IPS-20b (cell line): ENCODE data around the gene COPRS.
A peak's percentile ranks its signal among the peaks of the same experiment; 100 is the strongest.

Experiments
- H3K27ac ChIP-seq: one replicate; pipeline ENCODE4 v1.5.1; 2013; ENCODE audit warnings: low read length
- H3K27me3 ChIP-seq: 2 replicates; pipeline ENCODE4 v1.6.1; 2013; ENCODE audit warnings: mild to moderate bottlenecking, low read length, inconsistent platforms; ENCODE audit not compliant: insufficient read depth
- H3K36me3 ChIP-seq: 2 replicates; pipeline ENCODE4 v1.6.1; 2013; ENCODE audit warnings: low read depth, mild to moderate bottlenecking, inconsistent platforms, low read length, moderate library complexity; ENCODE audit not compliant: insufficient read depth
- H3K4me1 ChIP-seq: 2 replicates; pipeline ENCODE4 v1.6.1; 2013; ENCODE audit warnings: mild to moderate bottlenecking, control low read depth, inconsistent platforms, low read length, moderate library complexity; ENCODE audit not compliant: insufficient read depth
- H3K4me3 ChIP-seq: 2 replicates; pipeline ENCODE4 v1.5.1; 2013; ENCODE audit warnings: mild to moderate bottlenecking, low read length, inconsistent platforms
- H3K9ac ChIP-seq: 2 replicates; pipeline ENCODE4 v1.6.1; 2013; ENCODE audit warnings: low read depth, mild to moderate bottlenecking, inconsistent platforms, low read length, moderate library complexity
- H3K9me3 ChIP-seq: 2 replicates; pipeline ENCODE4 v1.6.1; 2013; ENCODE audit warnings: mild to moderate bottlenecking, low read depth, low read length, inconsistent platforms; ENCODE audit not compliant: insufficient read depth

The COPRS gene

DNA sequence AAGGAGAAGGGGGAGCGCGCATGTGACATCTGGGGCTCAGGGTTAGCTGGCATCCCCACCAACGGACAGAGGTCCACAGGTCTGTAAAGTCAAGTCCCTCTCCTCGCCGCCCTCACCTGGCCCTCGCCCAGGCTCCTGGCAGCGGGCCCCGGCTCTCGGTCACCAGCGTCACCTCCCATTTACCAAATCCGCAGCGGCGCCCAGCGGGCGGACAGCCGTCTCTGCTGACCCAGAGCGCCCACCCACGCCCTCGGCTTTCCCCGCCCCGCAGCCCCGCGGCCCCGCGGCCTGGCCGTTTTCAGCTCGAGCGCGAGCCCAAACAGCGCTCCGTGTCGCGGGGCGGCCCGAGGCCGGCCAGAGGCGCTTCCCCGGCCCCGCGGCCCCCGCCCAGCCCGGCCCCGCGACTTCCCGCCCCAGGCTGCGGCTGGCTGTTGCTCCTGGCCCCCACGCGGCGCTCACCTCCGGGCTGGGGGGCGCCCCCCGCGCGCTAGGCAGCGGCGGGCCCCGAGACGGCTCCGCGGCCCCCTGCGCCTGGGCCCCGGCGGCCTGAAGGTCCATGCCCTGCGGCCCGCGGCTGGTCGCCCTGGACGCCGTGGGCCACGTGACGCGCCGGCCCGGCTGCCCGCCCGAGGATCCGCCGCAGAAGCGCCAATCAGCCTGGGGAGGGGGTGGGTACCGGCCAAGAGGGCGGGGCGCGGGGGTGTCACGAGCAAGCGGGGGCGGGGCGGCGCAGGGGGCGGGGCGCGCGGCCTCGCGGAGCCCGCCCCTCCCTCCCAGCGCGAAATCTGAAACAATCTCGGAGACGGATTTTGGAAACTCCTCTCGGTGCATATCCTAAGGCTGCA, at the start of gene COPRS:
Gene COPRS (minus strand): TSS at position 603 of the 845 bp plus-strand sequence. CDS start 45 bp downstream, at position 558.
- H3K27me3 ChIP-seq = peaks cover 8% of the 10 kb centered on the region; the same call in 1 of the 2 replicates
- H3K27ac ChIP-seq = no peak within 1 kb of the TSS
- no peaks in the 10 kb centered on the region for H3K4me1 ChIP-seq
- H3K9ac ChIP-seq = peak within 1 kb of the TSS; percentile 66
- peaks cover 29% of the 10 kb centered on the region for H3K36me3 ChIP-seq
- peak within 1 kb of the TSS; percentile 88 for H3K4me3 ChIP-seq
- no peaks in the 10 kb centered on the region for H3K9me3 ChIP-seq

GRCh38 chr17:31908386-31908785, 49.3 kb upstream of the COPRS start:
- Histone ChIP-seq H3K27me3 (no peaks in the 10 kb centered on the region), H3K9ac (no peak overlapping the region)

GRCh38 chr17:31907342-31907962, 48.4 kb upstream of the COPRS start:
- no peaks in the 10 kb centered on the region for H3K4me1 ChIP-seq
- H3K36me3 ChIP-seq = no peaks in the 10 kb centered on the region
- H3K9ac ChIP-seq = no peak overlapping the region
- H3K27ac ChIP-seq = no peak overlapping the region
- no peaks in the 10 kb centered on the region for H3K9me3 ChIP-seq
- H3K4me3 ChIP-seq = no peak overlapping the region
- H3K27me3 ChIP-seq = no peaks in the 10 kb centered on the region

More at GRCh38 chr17:31908386-31908785, 49.3 kb upstream of the COPRS start:
- no peaks in the 10 kb centered on the region for H3K4me1 ChIP-seq
- no peaks in the 10 kb centered on the region for H3K36me3 ChIP-seq
- H3K27ac ChIP-seq = no peak overlapping the region
- H3K9me3 ChIP-seq = no peaks in the 10 kb centered on the region
- no peak overlapping the region for H3K4me3 ChIP-seq

DNA sequence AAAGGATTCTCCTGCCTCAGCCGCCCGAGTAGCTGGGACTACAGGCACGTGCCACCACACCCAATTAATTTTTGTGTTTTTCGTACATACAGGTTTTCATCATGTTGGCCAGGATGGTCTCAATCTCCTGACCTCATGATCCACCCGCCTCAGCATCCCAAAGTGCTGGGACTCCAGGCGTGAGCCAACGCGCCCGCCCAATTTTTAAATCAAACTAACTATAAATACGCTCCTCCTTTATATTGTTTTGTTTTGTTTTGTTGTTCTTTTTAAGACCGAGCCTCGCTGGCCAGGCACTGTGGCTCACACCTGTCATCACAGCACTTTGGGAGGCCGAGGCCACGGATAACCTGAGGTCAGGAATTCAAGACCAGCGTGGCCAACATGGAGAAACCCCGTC, 44.4 kb upstream of the COPRS start:
- Histone ChIP-seq H3K27me3 (no peaks in the 10 kb centered on the region), H3K36me3 (peaks cover 14% of the 10 kb centered on the region)

GRCh38 chr17:31902693-31903092, 43.6 kb upstream of the COPRS start:
- Histone ChIP-seq H3K27ac (no peak overlapping the region), H3K9ac (no peak overlapping the region), H3K4me1 (no peaks in the 10 kb centered on the region)

More for the DNA sequence above, 44.4 kb upstream of the COPRS start:
- Histone ChIP-seq H3K27ac (no peak overlapping the region), H3K4me1 (no peaks in the 10 kb centered on the region), H3K9me3 (no peaks in the 10 kb centered on the region), H3K4me3 (no peak overlapping the region), H3K9ac (no peak overlapping the region)

GRCh38 chr17:31900877-31901276, 41.8 kb upstream of the COPRS start:
- Histone ChIP-seq H3K9ac (peak overlapping the region; percentile 93), H3K9me3 (no peaks in the 10 kb centered on the region), H3K36me3 (peaks cover 39% of the 10 kb centered on the region), H3K4me1 (no peaks in the 10 kb centered on the region), H3K27me3 (no peaks in the 10 kb centered on the region), H3K27ac (no peak overlapping the region), H3K4me3 (peak overlapping the region; percentile 95)

More at GRCh38 chr17:31902693-31903092, 43.6 kb upstream of the COPRS start:
- no peaks in the 10 kb centered on the region for H3K27me3 ChIP-seq
- no peaks in the 10 kb centered on the region for H3K9me3 ChIP-seq
- peaks cover 21% of the 10 kb centered on the region for H3K36me3 ChIP-seq
- H3K4me3 ChIP-seq = no peak overlapping the region

- no peak overlapping the region for H3K27ac ChIP-seq
- H3K4me3 ChIP-seq = no peak overlapping the region
- no peaks in the 10 kb centered on the region for H3K4me1 ChIP-seq
These were observed 29.1 kb upstream of the COPRS start for GRCh38 chr17:31888124-31888523.

DNA sequence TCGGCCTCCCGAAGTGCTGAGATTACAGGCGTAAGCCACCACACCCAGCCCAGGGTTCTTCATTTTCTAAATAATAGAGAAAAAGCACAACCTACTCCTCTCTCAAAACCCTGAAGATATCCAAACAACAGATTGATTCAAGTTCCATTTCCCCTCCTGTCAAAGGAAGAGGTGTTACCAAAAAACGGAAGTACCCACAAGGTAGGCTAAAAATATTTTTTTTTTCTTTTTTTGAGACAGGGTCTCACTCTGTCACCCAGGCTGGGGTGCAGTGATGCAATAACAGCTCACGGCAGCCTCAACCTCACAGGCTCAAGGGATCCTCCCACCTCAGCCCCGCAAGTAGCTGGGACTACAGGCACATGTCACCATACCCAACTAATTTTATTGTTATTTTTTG, 23.5 kb upstream of the COPRS start:
- no peaks in the 10 kb centered on the region for H3K27me3 ChIP-seq
- peaks cover 96% of the 10 kb centered on the region for H3K36me3 ChIP-seq
- no peak overlapping the region for H3K27ac ChIP-seq
- no peaks in the 10 kb centered on the region for H3K9me3 ChIP-seq
- no peak overlapping the region for H3K9ac ChIP-seq
- H3K4me1 ChIP-seq = no peaks in the 10 kb centered on the region
- no peak overlapping the region for H3K4me3 ChIP-seq

More at GRCh38 chr17:31888124-31888523, 29.1 kb upstream of the COPRS start:
- no peaks in the 10 kb centered on the region for H3K9me3 ChIP-seq
- peaks cover 93% of the 10 kb centered on the region for H3K36me3 ChIP-seq
- no peak overlapping the region for H3K9ac ChIP-seq
- H3K27me3 ChIP-seq = no peaks in the 10 kb centered on the region

GRCh38 chr17:31880311-31880710, 21.3 kb upstream of the COPRS start:
- peaks cover 92% of the 10 kb centered on the region for H3K36me3 ChIP-seq
- H3K27me3 ChIP-seq = no peaks in the 10 kb centered on the region
- H3K9me3 ChIP-seq = no peaks in the 10 kb centered on the region
- H3K9ac ChIP-seq = no peak overlapping the region
- H3K27ac ChIP-seq = no peak overlapping the region
- H3K4me3 ChIP-seq = no peak overlapping the region
- H3K4me1 ChIP-seq = no peaks in the 10 kb centered on the region

- no peaks in the 10 kb centered on the region for H3K9me3 ChIP-seq
- peaks cover 92% of the 10 kb centered on the region for H3K36me3 ChIP-seq
- no peak overlapping the region for H3K27ac ChIP-seq
- H3K4me3 ChIP-seq = no peak overlapping the region
- no peaks in the 10 kb centered on the region for H3K4me1 ChIP-seq
- H3K27me3 ChIP-seq = no peaks in the 10 kb centered on the region
- H3K9ac ChIP-seq = no peak overlapping the region
These were observed 19.6 kb upstream of the COPRS start for GRCh38 chr17:31878703-31879073.

- no peaks in the 10 kb centered on the region for H3K4me1 ChIP-seq
- H3K9ac ChIP-seq = no peak overlapping the region
- no peak overlapping the region for H3K4me3 ChIP-seq
- no peaks in the 10 kb centered on the region for H3K27me3 ChIP-seq
- no peak overlapping the region for H3K27ac ChIP-seq
- H3K36me3 ChIP-seq = peaks cover 93% of the 10 kb centered on the region
- no peaks in the 10 kb centered on the region for H3K9me3 ChIP-seq
These were observed 19.1 kb upstream of the COPRS start for GRCh38 chr17:31877911-31878702.
